Neuronal stem cell (in vitro differentiated cells): ENCODE measurements around the gene PTPRD.

Experiments
- DNase-seq: peaks from one replicate; pipeline ENCODE4 v3.0.0-alpha.2; 2013; ENCODE audit warnings: low spot score
- H2AFZ ChIP-seq: one replicate; pipeline ENCODE4 v1.6.1; 2013; ENCODE audit warnings: mild to moderate bottlenecking, low read length, inconsistent platforms
- H2AK5ac ChIP-seq: 2 replicates; pipeline ENCODE4 v1.6.1; 2013; ENCODE audit warnings: low read depth, mild to moderate bottlenecking, inconsistent platforms, low read length, moderate library complexity, mixed read lengths
- H2BK120ac ChIP-seq: 2 replicates; pipeline ENCODE4 v1.6.1; 2013; ENCODE audit warnings: low read depth, mild to moderate bottlenecking, inconsistent platforms, low read length, moderate library complexity, mixed read lengths
- H2BK12ac ChIP-seq: one replicate; pipeline ENCODE4 v1.6.1; 2013; ENCODE audit warnings: low read length, inconsistent platforms
- H2BK15ac ChIP-seq: 2 replicates; pipeline ENCODE4 v1.6.1; 2013; ENCODE audit warnings: mild to moderate bottlenecking, low read length, inconsistent platforms, mixed read lengths
- H2BK5ac ChIP-seq: one replicate; pipeline ENCODE4 v1.6.1; 2013; ENCODE audit warnings: inconsistent platforms, mild to moderate bottlenecking, low read length, moderate library complexity
- H3K14ac ChIP-seq: one replicate; pipeline ENCODE4 v1.6.1; 2013; ENCODE audit warnings: low read length, inconsistent platforms
- H3K18ac ChIP-seq: 2 replicates; pipeline ENCODE4 v1.6.1; 2013; ENCODE audit warnings: low read length, inconsistent platforms
- H3K23ac ChIP-seq: 2 replicates; pipeline ENCODE4 v1.6.1; 2013; ENCODE audit warnings: low read depth, mild to moderate bottlenecking, mixed read lengths, low read length, inconsistent platforms; ENCODE audit not compliant: poor library complexity
- H3K27ac ChIP-seq: replicated peaks from 3 replicates; pipeline ENCODE4 v1.5.1; 2013; ENCODE audit warnings: low read length, inconsistent platforms
- H3K27me3 ChIP-seq, 3 experiments: 2 replicates each; pipeline ENCODE4 v1.6.1; 2013; ENCODE audit warnings: low read length in 3 of 3, mild to moderate bottlenecking in 2 of 3, inconsistent platforms in 1 of 3, low read depth in 1 of 3, mixed read lengths in 1 of 3, moderate library complexity in 1 of 3; ENCODE audit not compliant: control insufficient read depth in 3 of 3, insufficient read depth in 3 of 3
- H3K36me3 ChIP-seq, 2 donors: replicated peaks in 1 of 2; 2 replicates each; pipeline ENCODE4 v1.6.1; 2013; ENCODE audit warnings: low read length in 2 of 2; ENCODE audit not compliant: control insufficient read depth in 2 of 2, insufficient read depth in 2 of 2
- H3K4ac ChIP-seq: 2 replicates; pipeline ENCODE4 v1.6.1; 2013; ENCODE audit warnings: inconsistent platforms, mild to moderate bottlenecking, low read length, moderate library complexity
- H3K4me1 ChIP-seq, 2 donors: 1 replicate in 1 of 2; 2 replicates in 1 of 2; pipeline ENCODE4 v1.6.1; 2013; ENCODE audit warnings: low read length in 2 of 2, low read depth in 1 of 2; ENCODE audit not compliant: control insufficient read depth in 2 of 2, insufficient read depth in 1 of 2
- H3K4me2 ChIP-seq: one replicate; pipeline ENCODE4 v1.6.1; 2013; ENCODE audit warnings: mild to moderate bottlenecking, low read length, inconsistent platforms; ENCODE audit not compliant: insufficient read depth, poor library complexity, severe bottlenecking
- H3K4me3 ChIP-seq, 2 donors: 2 replicates each; pipeline ENCODE4 v1.5.1; 2013; ENCODE audit warnings: low read length in 2 of 2, mild to moderate bottlenecking in 2 of 2, inconsistent platforms in 1 of 2, moderate library complexity in 1 of 2
- H3K79me1 ChIP-seq: one replicate; pipeline ENCODE4 v1.6.1; 2013; ENCODE audit warnings: low read depth, mild to moderate bottlenecking, inconsistent platforms, low read length, moderate library complexity
- H3K9ac ChIP-seq: one replicate; pipeline ENCODE4 v1.6.1; 2013; ENCODE audit warnings: mild to moderate bottlenecking, low read depth, low read length, inconsistent platforms; ENCODE audit not compliant: poor library complexity
- H3K9me3 ChIP-seq, 2 donors: replicated peaks in 1 of 2; 2 replicates each; pipeline versions ENCODE3 to v1.6.1; 2013; ENCODE audit warnings: low read length in 2 of 2, mild to moderate bottlenecking in 2 of 2, inconsistent platforms in 1 of 2, low read depth in 1 of 2, mixed read lengths in 1 of 2, moderate library complexity in 1 of 2; ENCODE audit not compliant: control insufficient read depth in 2 of 2, insufficient read depth in 1 of 2
- H4K8ac ChIP-seq: one replicate; pipeline ENCODE4 v1.6.1; 2013; ENCODE audit warnings: low read depth, mild to moderate bottlenecking, inconsistent platforms, low read length, moderate library complexity
- H4K91ac ChIP-seq: one replicate; pipeline ENCODE4 v1.6.1; 2013; ENCODE audit warnings: low read length, low read depth, mild to moderate bottlenecking, inconsistent platforms; ENCODE audit not compliant: poor library complexity
- WGBS, 2 donors: extraction: QIAGEN DNeasy Blood & Tissue Kit; methylation state at CpG; one replicate each; pipeline ENCODE4 v1.1.7; 2013; ENCODE audit warnings: missing lambda C conversion rate in 2 of 2, mixed read lengths in 1 of 2; ENCODE audit not compliant: insufficient read length in 2 of 2, insufficient replicate concordance in 1 of 2; ENCODE audit errors: extremely low coverage in 2 of 2; 5-methylcytosine and 5-hydroxymethylcytosine counted together

The PTPRD gene

DNA sequence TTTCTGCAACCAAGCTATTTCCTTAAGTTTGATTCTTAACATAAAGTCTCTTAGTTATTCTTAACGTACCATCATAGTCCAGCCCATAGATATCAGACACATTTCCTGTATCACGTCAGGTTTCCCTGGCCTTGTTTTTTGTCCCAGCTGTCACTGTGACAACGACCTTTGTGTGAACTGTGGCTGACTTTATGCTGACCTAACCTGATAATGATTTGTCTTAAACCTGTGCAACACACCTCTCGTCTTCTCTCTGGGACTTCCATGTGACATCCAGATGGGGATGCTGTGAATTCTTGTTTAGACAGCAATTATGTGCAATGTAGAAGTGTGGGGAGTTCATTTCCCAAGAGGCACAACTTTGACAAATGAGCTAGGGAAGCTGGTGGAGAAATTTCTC is 662.8 kb downstream of the PTPRD start:
- no peaks in the 10 kb centered on the region for H3K36me3 ChIP-seq
- no peaks in the 10 kb centered on the region for H3K79me1 ChIP-seq
- H3K9me3 ChIP-seq = no peaks in the 10 kb centered on the region
- no peak overlapping the region for H2AK5ac ChIP-seq
- no peak overlapping the region for H3K4me3 ChIP-seq
- H2BK120ac ChIP-seq = no peak overlapping the region
- no peak for DNase-seq
- H3K23ac ChIP-seq = no peak overlapping the region
- H3K4me1 ChIP-seq = no peaks in the 10 kb centered on the region
- no peak overlapping the region for H2BK12ac ChIP-seq
- no peaks in the 10 kb centered on the region for H3K27me3 ChIP-seq
- no peak overlapping the region for H3K4me2 ChIP-seq
- no peak overlapping the region for H2AFZ ChIP-seq
- H4K91ac ChIP-seq = no peak overlapping the region
- H2BK5ac ChIP-seq = no peak overlapping the region
- no peak overlapping the region for H4K8ac ChIP-seq
- WGBS, 2 donors = no CpG with 5 or more reads among the region's 4 CpGs
- no peak overlapping the region for H3K4ac ChIP-seq
- H2BK15ac ChIP-seq = no peak overlapping the region
- H3K18ac ChIP-seq = no peak overlapping the region
- no peak overlapping the region for H3K9ac ChIP-seq
- no peak overlapping the region for H3K14ac ChIP-seq
- no peak overlapping the region for H3K27ac ChIP-seq

- H2AFZ ChIP-seq = no peak overlapping the region
- no peaks in the 10 kb centered on the region for H3K36me3 ChIP-seq
Measured at GRCh38 chr9:9949368-9949767, 663.4 kb downstream of the PTPRD start.

DNA sequence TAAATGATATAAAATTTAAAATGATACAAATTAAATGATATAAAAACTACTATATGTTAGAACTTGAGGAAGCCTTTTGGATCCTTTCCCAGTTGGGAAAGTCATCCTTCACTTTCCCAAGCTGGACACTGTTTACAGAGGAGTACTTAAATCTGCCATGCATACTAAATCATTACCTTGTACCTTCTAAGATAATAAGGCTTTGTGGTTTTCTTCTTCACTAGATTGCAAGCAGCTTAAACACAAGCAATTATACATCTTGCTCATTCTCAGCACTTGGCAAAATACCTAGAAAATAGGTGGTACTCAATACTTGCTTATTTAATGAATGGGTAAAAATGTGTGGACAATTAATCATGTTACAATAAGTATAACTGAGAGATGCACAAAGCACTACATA is 666.8 kb downstream of the PTPRD start:
- no peak overlapping the region for H3K4me2 ChIP-seq
- H3K79me1 ChIP-seq = no peaks in the 10 kb centered on the region
- no peak overlapping the region for H3K9ac ChIP-seq
- H3K27me3 ChIP-seq = no peaks in the 10 kb centered on the region
- H2AFZ ChIP-seq = no peak overlapping the region
- no peak overlapping the region for H2BK15ac ChIP-seq
- H3K36me3 ChIP-seq = no peaks in the 10 kb centered on the region
- H4K8ac ChIP-seq = no peak overlapping the region
- H3K4me1 ChIP-seq = peaks cover 2 to 4% of the 10 kb centered on the region in 2 donors
- H2BK120ac ChIP-seq = no peak overlapping the region
- H3K23ac ChIP-seq = no peak overlapping the region
- no peak for DNase-seq
- H3K4me3 ChIP-seq = no peak overlapping the region
- H2BK5ac ChIP-seq = no peak overlapping the region
- no peak overlapping the region for H3K27ac ChIP-seq
- H3K14ac ChIP-seq = no peak overlapping the region
- H3K4ac ChIP-seq = no peak overlapping the region
- no peak overlapping the region for H2BK12ac ChIP-seq
- H2AK5ac ChIP-seq = no peak overlapping the region
- no peak overlapping the region for H3K18ac ChIP-seq
- H3K9me3 ChIP-seq = no peaks in the 10 kb centered on the region
- no peak overlapping the region for H4K91ac ChIP-seq

More at GRCh38 chr9:9949368-9949767, 663.4 kb downstream of the PTPRD start:
- Histone ChIP-seq H3K27me3 (no peaks in the 10 kb centered on the region), H4K8ac (no peak overlapping the region), H2BK15ac (no peak overlapping the region), H2BK5ac (no peak overlapping the region), H4K91ac (no peak overlapping the region), H2BK12ac (no peak overlapping the region), H3K79me1 (no peaks in the 10 kb centered on the region), H3K18ac (no peak overlapping the region), H3K4me3 (no peak overlapping the region), H3K23ac (no peak overlapping the region), H3K9ac (no peak overlapping the region), H3K4me2 (no peak overlapping the region), H3K14ac (no peak overlapping the region), H3K4ac (no peak overlapping the region), H3K4me1 (no peaks in the 10 kb centered on the region), H3K27ac (no peak overlapping the region), H2AK5ac (no peak overlapping the region), H2BK120ac (no peak overlapping the region), H3K9me3 (no peaks in the 10 kb centered on the region)
- DNase-seq = no peak
- no CpG with 5 or more reads among the region's 4 CpGs for WGBS, 2 donors

DNA sequence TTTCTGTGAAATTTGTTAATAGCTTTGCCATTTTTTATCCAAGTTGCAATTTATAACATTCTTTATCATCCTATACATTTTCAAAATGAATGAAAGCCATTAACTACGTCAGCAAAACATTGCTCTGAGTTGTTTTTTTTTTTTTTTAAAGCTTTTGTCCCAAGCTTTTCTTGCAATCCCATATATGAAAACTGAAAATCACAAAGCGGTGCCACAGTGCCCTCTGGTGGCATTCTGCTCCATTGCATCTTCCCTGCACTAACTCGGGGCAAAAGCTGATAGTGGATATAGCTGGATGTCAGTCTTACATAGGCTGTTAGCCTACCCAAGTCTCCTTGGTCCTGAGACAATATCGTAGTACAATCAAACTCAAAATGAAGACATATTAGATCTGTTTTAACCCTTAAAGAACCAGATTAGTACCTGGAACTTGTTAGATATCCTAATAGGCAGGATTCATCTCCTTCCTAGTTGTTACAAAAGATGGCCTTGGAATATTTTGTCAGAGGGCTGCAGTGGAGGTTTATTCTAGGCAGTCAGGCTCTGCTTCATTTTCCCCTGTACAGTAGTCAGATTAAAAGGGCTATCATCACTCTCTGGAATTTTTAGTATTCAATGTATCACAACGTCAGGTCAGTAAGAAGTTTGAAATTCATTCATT is 669.9 kb downstream of the PTPRD start:
- H4K91ac ChIP-seq = no peak overlapping the region
- H2BK15ac ChIP-seq = no peak overlapping the region
- H3K4me2 ChIP-seq = no peak overlapping the region
- no peak overlapping the region for H2BK12ac ChIP-seq
- peak; percentile 73 for DNase-seq
- no peak overlapping the region for H3K9ac ChIP-seq
- H3K4me3 ChIP-seq = no peak overlapping the region
- no peak overlapping the region for H3K27ac ChIP-seq
- H3K9me3 ChIP-seq = no peaks in the 10 kb centered on the region
- no peak overlapping the region for H3K4ac ChIP-seq
- no CpG with 5 or more reads among the region's 5 CpGs for WGBS, 2 donors
- H4K8ac ChIP-seq = no peak overlapping the region
- H2AK5ac ChIP-seq = no peak overlapping the region
- H2AFZ ChIP-seq = peak overlapping the region; percentile 85
- H3K27me3 ChIP-seq = no peaks in the 10 kb centered on the region
- no peak overlapping the region for H3K14ac ChIP-seq
- H3K36me3 ChIP-seq = no peaks in the 10 kb centered on the region
- H3K18ac ChIP-seq = no peak overlapping the region
- no peak overlapping the region for H2BK120ac ChIP-seq
- no peaks in the 10 kb centered on the region for H3K79me1 ChIP-seq
- H2BK5ac ChIP-seq = no peak overlapping the region
- H3K4me1 ChIP-seq = peaks cover 2 to 4% of the 10 kb centered on the region in 2 donors
- H3K23ac ChIP-seq = no peak overlapping the region
